Measurements from ENCODE around the gene GPS2.

DNA sequence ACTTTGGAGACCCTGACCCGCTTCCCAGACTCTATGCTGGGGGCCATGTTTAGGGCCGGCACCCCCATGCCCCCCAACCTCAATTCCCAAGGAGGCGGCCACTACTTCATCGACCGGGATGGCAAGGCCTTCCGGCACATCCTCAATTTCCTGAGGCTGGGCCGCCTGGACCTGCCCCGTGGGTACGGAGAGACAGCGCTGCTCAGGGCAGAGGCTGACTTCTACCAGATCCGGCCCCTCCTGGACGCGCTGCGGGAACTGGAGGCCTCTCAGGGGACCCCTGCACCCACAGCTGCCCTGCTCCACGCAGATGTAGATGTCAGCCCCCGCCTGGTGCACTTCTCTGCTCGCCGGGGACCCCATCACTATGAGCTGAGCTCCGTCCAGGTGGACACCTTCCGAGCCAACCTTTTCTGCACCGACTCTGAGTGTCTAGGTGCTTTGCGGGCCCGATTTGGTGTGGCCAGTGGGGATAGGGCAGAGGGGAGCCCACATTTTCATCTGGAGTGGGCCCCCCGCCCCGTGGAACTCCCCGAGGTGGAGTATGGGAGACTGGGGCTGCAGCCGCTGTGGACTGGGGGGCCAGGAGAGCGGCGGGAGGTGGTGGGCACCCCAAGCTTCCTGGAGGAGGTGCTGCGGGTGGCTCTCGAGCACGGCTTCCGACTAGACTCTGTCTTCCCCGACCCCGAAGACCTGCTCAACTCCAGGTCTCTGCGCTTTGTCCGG, 37.9 kb upstream of the GPS2 start:
- TF ChIP-seq, protein P1, sequence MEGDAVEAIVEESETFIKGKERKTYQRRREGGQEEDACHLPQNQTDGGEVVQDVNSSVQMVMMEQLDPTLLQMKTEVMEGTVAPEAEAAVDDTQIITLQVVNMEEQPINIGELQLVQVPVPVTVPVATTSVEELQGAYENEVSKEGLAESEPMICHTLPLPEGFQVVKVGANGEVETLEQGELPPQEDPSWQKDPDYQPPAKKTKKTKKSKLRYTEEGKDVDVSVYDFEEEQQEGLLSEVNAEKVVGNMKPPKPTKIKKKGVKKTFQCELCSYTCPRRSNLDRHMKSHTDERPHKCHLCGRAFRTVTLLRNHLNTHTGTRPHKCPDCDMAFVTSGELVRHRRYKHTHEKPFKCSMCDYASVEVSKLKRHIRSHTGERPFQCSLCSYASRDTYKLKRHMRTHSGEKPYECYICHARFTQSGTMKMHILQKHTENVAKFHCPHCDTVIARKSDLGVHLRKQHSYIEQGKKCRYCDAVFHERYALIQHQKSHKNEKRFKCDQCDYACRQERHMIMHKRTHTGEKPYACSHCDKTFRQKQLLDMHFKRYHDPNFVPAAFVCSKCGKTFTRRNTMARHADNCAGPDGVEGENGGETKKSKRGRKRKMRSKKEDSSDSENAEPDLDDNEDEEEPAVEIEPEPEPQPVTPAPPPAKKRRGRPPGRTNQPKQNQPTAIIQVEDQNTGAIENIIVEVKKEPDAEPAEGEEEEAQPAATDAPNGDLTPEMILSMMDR (IDR thresholded peaks at IDR 0.05 in 2 of 3, conservative IDR thresholded peaks at IDR 0.05 in 1 of 3; ENCODE audit: control insufficient read depth in 2 of 3, extremely low read depth in 1 of 3, insufficient read depth in 1 of 3, low read depth in 3 of 3, low read length in 3 of 3), result no peak
- no peak for TF ChIP-seq SMC3 (IDR thresholded peaks at IDR 0.05; ENCODE audit: borderline replicate concordance, low read length)
- TF ChIP-seq RAD21 (IDR thresholded peaks at IDR 0.05; ENCODE audit: insufficient read depth, low read depth, low read length), result no peak
- TF ChIP-seq ZZZ3 (IDR thresholded peaks at IDR 0.05; ENCODE audit: control insufficient read depth, insufficient read length, low read depth), result no peak

Measured in GM12878 (cell line).